HEK293 (cell line): ENCODE results near the gene BMPR1A.

Experiments
- SP3 ChIP-seq: fragments of 450-650 bp; formaldehyde crosslinking; IDR thresholded peaks from 2 replicates; pipeline ENCODE4 v1.5.1; 2016; ENCODE audit warnings: missing biosample characterization, missing genetic modification characterization
- YY1 ChIP-seq: fragments of 450-650 bp; formaldehyde crosslinking; IDR thresholded peaks from 2 replicates; pipeline ENCODE4 v1.5.1; 2018; ENCODE audit warnings: missing biosample characterization, missing genetic modification characterization
- YY2 ChIP-seq: fragments of 450-650 bp; formaldehyde crosslinking; IDR thresholded peaks from 2 replicates; pipeline ENCODE4 v1.5.1; 2016; ENCODE audit warnings: missing biosample characterization, missing genetic modification characterization
- ZFHX2 ChIP-seq: fragments of 450-650 bp; formaldehyde crosslinking; conservative IDR thresholded peaks from 2 replicates; pipeline ENCODE4 v1.5.1; 2016; ENCODE audit warnings: missing biosample characterization, missing genetic modification characterization
- ZNF140 ChIP-seq: fragments of 450-650 bp; formaldehyde crosslinking; IDR thresholded peaks from 2 replicates; pipeline ENCODE4 v1.5.1; 2016; ENCODE audit warnings: missing biosample characterization, missing genetic modification characterization
- ZNF169 ChIP-seq: fragments of 450-650 bp; formaldehyde crosslinking; IDR thresholded peaks from 2 replicates; pipeline ENCODE4 v1.5.1; 2016; ENCODE audit warnings: missing biosample characterization, missing genetic modification characterization
- ZNF416 ChIP-seq: fragments of 450-650 bp; formaldehyde crosslinking; IDR thresholded peaks from 2 replicates; pipeline ENCODE4 v1.5.1; 2016; ENCODE audit warnings: missing biosample characterization, missing genetic modification characterization
- ZNF624 ChIP-seq: fragments of 450-650 bp; formaldehyde crosslinking; IDR thresholded peaks from 2 replicates; pipeline ENCODE4 v1.5.1; 2017; ENCODE audit warnings: missing biosample characterization, missing genetic modification characterization
- ZNF664 ChIP-seq: fragments of 450-650 bp; formaldehyde crosslinking; IDR thresholded peaks from 2 replicates; pipeline ENCODE4 v1.5.1; 2016; ENCODE audit warnings: missing biosample characterization, missing genetic modification characterization
- ZNF76 ChIP-seq: fragments of 450-650 bp; formaldehyde crosslinking; IDR thresholded peaks from 2 replicates; pipeline ENCODE4; 2016; ENCODE audit warnings: low read depth, missing biosample characterization, missing genetic modification characterization, borderline replicate concordance
- TF ChIP-seq, protein P1 (sequence below): fragments of 450-650 bp; formaldehyde crosslinking; IDR thresholded peaks from 2 replicates; pipeline ENCODE4 v1.5.0; 2017; ENCODE audit warnings: missing biosample characterization, missing genetic modification characterization, borderline replicate concordance
- TF ChIP-seq, protein P2 (sequence below): fragments of 450-650 bp; formaldehyde crosslinking; IDR thresholded peaks from 2 replicates; pipeline ENCODE4 v1.5.1; 2016; ENCODE audit warnings: missing biosample characterization, missing genetic modification characterization
- TF ChIP-seq, protein P3 (sequence below): fragments of 450-650 bp; formaldehyde crosslinking; IDR thresholded peaks from 2 replicates; pipeline ENCODE4 v1.5.1; 2016; ENCODE audit warnings: missing biosample characterization, missing genetic modification characterization

DNA sequence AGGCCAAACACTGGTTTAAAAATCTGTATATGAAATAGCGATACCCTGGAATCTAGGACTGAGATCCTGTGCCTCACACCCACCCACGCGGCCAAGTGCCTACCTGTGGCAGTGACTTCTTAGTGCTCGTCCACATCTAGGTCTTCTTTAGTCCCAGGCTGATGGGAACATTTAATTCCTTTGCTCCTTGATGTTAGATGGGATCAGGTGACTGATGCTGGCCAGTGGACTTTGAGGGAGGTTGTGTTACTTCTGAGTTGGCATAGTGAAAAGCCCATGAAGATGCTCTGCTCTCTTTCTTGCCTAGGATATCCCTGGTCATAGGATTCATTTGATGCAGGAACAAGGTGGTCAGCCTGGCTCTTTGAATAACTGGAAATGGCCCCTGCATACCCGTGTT lies 59.2 kb downstream of the BMPR1A start:
- TF ChIP-seq, protein P1, sequence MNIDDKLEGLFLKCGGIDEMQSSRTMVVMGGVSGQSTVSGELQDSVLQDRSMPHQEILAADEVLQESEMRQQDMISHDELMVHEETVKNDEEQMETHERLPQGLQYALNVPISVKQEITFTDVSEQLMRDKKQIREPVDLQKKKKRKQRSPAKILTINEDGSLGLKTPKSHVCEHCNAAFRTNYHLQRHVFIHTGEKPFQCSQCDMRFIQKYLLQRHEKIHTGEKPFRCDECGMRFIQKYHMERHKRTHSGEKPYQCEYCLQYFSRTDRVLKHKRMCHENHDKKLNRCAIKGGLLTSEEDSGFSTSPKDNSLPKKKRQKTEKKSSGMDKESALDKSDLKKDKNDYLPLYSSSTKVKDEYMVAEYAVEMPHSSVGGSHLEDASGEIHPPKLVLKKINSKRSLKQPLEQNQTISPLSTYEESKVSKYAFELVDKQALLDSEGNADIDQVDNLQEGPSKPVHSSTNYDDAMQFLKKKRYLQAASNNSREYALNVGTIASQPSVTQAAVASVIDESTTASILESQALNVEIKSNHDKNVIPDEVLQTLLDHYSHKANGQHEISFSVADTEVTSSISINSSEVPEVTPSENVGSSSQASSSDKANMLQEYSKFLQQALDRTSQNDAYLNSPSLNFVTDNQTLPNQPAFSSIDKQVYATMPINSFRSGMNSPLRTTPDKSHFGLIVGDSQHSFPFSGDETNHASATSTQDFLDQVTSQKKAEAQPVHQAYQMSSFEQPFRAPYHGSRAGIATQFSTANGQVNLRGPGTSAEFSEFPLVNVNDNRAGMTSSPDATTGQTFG (tag by site-specific recombination) = no peak
- TF ChIP-seq SP3 (tag by site-specific recombination) = no peak
- no peak for TF ChIP-seq ZNF624 (tag by site-specific recombination)
- TF ChIP-seq, protein P2, sequence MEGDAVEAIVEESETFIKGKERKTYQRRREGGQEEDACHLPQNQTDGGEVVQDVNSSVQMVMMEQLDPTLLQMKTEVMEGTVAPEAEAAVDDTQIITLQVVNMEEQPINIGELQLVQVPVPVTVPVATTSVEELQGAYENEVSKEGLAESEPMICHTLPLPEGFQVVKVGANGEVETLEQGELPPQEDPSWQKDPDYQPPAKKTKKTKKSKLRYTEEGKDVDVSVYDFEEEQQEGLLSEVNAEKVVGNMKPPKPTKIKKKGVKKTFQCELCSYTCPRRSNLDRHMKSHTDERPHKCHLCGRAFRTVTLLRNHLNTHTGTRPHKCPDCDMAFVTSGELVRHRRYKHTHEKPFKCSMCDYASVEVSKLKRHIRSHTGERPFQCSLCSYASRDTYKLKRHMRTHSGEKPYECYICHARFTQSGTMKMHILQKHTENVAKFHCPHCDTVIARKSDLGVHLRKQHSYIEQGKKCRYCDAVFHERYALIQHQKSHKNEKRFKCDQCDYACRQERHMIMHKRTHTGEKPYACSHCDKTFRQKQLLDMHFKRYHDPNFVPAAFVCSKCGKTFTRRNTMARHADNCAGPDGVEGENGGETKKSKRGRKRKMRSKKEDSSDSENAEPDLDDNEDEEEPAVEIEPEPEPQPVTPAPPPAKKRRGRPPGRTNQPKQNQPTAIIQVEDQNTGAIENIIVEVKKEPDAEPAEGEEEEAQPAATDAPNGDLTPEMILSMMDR (tag by site-specific recombination) = no peak
- no peak for TF ChIP-seq ZNF76
- TF ChIP-seq ZNF664 = no peak
- TF ChIP-seq, protein P3, sequence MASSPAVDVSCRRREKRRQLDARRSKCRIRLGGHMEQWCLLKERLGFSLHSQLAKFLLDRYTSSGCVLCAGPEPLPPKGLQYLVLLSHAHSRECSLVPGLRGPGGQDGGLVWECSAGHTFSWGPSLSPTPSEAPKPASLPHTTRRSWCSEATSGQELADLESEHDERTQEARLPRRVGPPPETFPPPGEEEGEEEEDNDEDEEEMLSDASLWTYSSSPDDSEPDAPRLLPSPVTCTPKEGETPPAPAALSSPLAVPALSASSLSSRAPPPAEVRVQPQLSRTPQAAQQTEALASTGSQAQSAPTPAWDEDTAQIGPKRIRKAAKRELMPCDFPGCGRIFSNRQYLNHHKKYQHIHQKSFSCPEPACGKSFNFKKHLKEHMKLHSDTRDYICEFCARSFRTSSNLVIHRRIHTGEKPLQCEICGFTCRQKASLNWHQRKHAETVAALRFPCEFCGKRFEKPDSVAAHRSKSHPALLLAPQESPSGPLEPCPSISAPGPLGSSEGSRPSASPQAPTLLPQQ (tag by site-specific recombination) = no peak
- no peak for TF ChIP-seq YY1 (tag by site-specific recombination)
- TF ChIP-seq ZNF416 (tag by site-specific recombination) = no peak
- no peak for TF ChIP-seq ZNF140 (tag by site-specific recombination)
- TF ChIP-seq ZFHX2 (tag by site-specific recombination) = no peak
- TF ChIP-seq ZNF169 (tag by site-specific recombination) = no peak
- TF ChIP-seq YY2 (tag by site-specific recombination) = no peak
